Measurements from ENCODE around the gene PAXX.

Gene PAXX

GRCh38 chr9:137034039-137034708, 42.0 kb downstream of the PAXX start:
- no peak for DNase-seq

DNA sequence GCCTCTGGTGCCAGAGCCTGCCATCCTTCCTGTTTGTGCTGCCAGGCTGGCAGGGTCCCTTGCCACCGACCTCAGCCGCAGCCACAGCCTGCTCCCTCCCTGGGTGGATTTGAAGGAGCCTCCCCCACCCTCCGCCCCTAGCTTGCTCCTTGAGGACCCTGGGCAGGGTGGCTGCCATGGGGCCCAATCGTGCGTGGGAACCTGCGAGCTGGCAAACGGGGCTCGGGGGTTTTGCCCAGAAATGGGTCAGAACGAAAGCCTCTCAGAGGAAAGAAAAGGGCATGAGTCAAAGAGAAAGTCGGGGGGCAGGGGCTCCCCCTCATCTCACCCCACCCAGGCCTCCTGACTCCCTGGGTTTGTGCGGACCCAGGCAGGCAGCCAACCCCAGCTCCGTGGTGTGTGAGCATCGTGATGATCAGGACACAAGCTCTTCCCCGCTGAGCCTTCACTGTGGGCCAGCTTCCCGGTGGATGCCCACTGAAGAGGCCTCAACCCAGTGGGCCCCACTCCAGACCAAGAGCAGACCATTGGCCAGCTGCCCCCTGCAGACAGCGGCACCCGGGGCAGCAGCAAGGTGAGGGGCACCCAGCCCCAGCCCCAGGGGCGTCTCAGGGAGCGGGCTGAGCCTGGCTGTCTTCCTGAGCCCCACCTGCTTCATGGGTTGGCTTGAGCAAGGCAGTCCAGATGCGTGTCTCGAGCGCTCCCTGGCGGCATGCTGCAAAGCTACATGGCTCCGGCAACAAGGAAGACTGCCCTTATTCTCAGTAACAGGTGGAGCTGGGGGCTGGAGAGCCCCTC, 42.7 kb downstream of the PAXX start:
- peak; percentile 89 for DNase-seq

DNA sequence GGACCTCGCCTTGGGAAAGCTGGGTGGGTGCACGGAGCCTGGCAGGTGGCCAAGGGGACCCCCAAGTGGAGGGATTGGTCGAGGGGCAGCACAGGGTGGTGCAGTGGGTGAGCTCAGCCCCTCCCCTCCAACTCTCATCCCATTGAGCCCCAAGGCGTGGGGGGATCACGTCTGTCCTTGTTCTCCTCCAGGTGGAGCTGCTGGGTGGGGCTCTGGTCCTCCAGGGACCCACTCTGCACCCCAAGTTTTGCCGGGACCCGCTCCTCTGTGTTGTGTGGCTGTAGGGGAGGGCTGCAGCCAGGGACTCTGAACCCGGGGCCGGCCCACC, 43.2 kb downstream of the PAXX start:
- DNase-seq: no peak

GRCh38 chr9:137035937-137036336, 43.7 kb downstream of the PAXX start:
- DNase-seq: no peak

DNA sequence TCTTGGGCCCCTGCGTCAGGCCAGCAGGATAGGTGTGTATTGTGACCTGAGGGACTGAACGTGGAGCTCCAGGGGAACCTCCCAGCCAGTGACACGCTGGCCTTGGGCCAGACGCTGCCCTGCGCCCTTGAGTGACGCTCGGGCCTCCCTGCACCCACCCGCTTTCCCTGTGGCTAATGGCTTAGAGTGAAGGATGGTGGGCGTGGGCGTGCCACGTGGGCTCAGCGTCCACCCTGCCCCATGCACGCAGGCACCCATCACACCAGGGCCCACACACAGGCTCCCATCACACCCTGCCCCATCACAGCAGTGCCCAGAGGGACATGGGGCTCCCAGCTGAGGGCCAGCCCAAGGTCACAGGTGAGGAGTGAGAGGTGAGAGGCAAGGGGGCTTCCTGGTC, 44.8 kb downstream of the PAXX start:
- DNase-seq: no peak

- DNase-seq: no peak
Observed at GRCh38 chr9:137037483-137037882, 45.3 kb downstream of the PAXX start.

DNA sequence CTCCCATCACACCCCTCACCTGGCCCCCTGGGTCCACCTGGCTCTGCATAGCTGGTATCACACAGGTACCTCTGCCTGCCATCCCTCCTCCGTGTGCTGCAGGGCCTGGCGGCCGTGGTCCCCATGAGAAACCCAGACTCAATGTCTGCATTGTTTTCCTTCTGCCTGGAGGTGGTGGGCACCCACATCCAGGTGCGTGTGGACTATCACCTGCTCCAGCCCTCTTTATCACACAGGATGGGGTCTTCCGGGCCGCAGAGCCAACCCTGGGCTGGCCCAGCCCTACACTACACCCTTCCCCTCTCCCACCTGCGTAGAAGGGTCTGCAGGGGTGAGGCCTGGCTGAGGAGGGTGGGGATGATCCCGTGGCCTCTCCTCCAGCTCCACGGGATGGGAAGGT, 46.7 kb downstream of the PAXX start:
- DNase-seq: no peak

DNA sequence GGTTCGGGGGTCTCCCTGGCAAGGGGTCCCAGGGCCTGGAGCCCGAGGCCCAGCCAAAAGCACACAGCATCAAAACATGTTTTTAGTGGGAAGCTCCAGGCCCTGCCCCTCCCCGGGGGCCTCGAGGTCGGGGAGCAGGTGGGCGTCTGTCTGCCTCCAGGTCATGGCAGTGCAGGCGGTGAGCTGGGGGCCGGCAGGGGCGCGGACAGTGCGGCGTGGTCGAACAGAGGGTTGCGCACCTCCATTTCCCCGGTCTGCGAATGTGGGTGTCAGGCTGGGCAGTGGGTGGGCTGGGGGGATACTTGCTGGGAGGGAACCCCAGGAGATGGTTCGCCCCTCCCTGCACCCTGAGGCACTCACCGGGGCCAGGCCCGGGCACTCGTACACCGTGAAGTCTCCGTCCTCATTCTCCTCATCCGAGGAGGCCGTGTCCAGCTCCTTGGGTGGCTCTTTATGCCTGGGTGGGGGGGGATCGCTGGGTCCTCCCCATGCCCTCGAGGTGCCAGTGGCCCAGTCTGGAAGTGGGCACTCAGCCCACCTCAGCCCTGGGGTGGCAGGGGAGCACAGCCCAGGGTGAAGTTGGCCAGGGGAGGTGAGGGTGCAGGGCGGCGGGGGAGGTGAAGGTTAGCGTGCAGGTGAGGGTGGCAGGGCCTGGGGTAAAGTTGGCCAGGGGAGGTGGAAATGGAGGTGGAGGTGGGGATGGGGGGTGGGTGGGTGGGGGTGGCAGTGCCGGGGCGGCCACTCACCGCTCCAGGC, 47.6 kb downstream of the PAXX start:
- no peak for DNase-seq

GRCh38 chr9:137040568-137040967, 48.3 kb downstream of the PAXX start:
- no peak for DNase-seq

DNA sequence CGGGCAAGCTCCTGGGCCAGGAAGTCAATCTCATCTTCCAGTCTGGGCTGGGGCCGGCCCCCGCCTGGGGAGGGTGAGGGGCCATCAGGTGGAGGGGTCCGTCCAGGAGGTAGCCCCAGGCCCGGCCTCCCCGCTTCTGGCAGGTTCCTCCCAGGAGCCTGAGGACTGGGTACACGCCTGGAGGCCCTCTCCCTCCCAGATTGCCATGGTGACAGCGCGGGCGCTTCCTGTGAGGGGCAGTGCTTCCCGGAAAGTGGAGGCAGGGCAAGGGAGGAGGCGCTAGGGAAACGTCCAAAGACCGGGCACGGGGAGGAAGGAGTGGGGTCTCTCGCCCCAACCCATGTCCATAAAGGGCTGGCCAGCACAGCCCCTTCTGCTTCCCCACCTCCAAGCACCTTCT, 48.9 kb downstream of the PAXX start:
- DNase-seq: no peak

DNA sequence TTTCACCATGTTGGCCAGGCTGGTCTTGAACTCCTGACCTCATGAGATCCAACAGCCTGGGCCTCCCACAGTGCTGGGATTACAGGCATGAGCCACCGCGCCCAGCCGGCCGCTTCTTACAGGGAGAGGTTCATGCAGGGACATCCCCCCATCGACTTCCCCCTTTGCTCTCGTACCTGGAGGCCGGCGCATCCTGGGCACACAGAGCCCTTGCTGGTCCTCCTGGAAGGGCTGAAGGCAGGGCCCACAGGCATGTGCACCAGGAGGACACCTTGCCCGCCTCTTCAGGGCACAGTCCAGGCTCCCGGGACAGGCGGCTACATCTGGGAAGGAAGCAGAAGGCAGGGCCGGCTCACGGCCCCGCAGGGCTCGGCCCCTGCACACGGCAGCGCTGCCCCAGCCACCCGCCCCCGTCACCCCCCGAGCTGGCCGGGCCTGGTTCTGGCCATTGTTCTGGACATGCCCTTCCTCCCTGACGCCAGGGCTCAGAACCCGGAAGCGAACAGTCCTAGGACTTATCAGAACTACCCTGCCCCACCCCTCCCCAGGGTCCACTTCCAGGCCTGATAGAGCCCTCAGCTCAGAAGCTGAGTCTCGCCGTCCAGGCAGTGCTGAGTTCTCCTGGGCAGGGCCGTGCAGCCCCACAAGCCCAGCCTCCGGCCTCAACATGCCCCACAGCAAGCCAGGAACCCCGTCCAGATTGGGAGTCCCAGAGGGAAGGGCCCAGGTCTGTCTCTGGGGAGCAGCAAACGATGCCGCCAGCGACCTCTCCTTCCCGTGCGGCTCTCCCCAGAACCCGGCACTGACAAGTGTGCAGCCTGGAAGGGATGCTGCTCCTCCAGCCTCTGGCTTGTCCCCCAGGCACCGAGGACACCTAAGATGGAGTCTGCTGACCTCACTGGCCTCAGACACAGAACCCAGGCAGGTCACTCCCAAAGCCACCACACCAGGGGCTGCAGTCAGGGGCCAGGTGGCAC, 50.8 kb downstream of the PAXX start:
- DNase-seq: no peak

Measured in stimulated activated CD4-positive, alpha-beta T cell treated with anti-CD3 and anti-CD28 coated beads, Interleukin-4, amount 100 ng/mL, for 1 hour (primary cell).